Measurements from ENCODE around the gene MOV10L1.
"Not testable (repeated sequence)": the region's sequence is repeated elsewhere in the genome, so short reads cannot be mapped to it uniquely, and the experiment has no call there.

MOV10L1 gene

GRCh38 chr22:50141462-50141861 lies 51.7 kb downstream of the MOV10L1 start:
- DNase-seq, result no peak

GRCh38 chr22:50141891-50142363 lies 52.1 kb downstream of the MOV10L1 start:
- peak; percentile 14 for DNase-seq

GRCh38 chr22:50143096-50143495 lies 53.3 kb downstream of the MOV10L1 start:
- no peak for DNase-seq

GRCh38 chr22:50144005-50144614 lies 54.3 kb downstream of the MOV10L1 start:
- no peak for DNase-seq

- DNase-seq, result no peak
These were observed 56.1 kb downstream of the MOV10L1 start for GRCh38 chr22:50145721-50146438.

- DNase-seq, result no peak
These were observed 56.8 kb downstream of the MOV10L1 start for GRCh38 chr22:50146439-50147238.

- DNase-seq, result not testable (repeated sequence)
These were observed 57.7 kb downstream of the MOV10L1 start for GRCh38 chr22:50147258-50148165.

GRCh38 chr22:50148166-50148500 lies 58.3 kb downstream of the MOV10L1 start:
- no peak for DNase-seq

- DNase-seq, result peak; percentile 7
These were observed 59.4 kb downstream of the MOV10L1 start for GRCh38 chr22:50148991-50149721.

GRCh38 chr22:50150161-50151129 lies 60.6 kb downstream of the MOV10L1 start:
- no peak for DNase-seq

- no peak for DNase-seq
These were observed 62.0 kb downstream of the MOV10L1 start for GRCh38 chr22:50151571-50152537.

- DNase-seq, result no peak
These were observed 63.4 kb downstream of the MOV10L1 start for GRCh38 chr22:50153056-50153755.

- DNase-seq, result no peak
These were observed 63.9 kb downstream of the MOV10L1 start for GRCh38 chr22:50153756-50154140.

GRCh38 chr22:50157709-50158375 lies 68.0 kb downstream of the MOV10L1 start:
- DNase-seq, result peak; percentile 2

- no peak for DNase-seq
These were observed 71.1 kb downstream of the MOV10L1 start for GRCh38 chr22:50160947-50161346.

GRCh38 chr22:50161508-50162390 lies 71.9 kb downstream of the MOV10L1 start:
- DNase-seq, result no peak

GRCh38 chr22:50162391-50162956 lies 72.7 kb downstream of the MOV10L1 start:
- no peak for DNase-seq
